ENCODE data around the gene ARL13B.

DNA sequence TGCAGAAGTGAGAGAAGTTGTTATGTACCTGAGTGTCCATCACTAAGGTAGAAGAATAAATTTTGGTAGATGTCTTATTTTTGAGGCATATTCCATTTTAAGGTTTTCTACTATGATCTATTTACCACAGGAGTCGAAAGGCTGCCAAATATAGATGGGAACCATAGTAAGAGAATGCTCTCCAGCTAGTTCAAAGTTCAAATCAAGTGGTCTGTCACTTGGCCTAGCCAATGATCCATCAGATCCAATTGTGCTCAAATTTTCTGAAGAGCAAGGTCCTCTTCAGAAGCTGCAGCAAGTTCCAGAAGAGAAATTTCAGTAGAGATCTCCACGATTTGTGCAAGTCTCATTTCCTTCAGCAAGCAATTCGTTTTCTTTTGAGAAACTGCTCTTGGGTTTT is 17.2 kb upstream of the ARL13B start:
- TF ChIP-seq, protein P1, sequence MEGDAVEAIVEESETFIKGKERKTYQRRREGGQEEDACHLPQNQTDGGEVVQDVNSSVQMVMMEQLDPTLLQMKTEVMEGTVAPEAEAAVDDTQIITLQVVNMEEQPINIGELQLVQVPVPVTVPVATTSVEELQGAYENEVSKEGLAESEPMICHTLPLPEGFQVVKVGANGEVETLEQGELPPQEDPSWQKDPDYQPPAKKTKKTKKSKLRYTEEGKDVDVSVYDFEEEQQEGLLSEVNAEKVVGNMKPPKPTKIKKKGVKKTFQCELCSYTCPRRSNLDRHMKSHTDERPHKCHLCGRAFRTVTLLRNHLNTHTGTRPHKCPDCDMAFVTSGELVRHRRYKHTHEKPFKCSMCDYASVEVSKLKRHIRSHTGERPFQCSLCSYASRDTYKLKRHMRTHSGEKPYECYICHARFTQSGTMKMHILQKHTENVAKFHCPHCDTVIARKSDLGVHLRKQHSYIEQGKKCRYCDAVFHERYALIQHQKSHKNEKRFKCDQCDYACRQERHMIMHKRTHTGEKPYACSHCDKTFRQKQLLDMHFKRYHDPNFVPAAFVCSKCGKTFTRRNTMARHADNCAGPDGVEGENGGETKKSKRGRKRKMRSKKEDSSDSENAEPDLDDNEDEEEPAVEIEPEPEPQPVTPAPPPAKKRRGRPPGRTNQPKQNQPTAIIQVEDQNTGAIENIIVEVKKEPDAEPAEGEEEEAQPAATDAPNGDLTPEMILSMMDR (IDR thresholded peaks at IDR 0.05; ENCODE audit: low read length) = no peak
- TF ChIP-seq EZH2 (IDR thresholded peaks at IDR 0.05; ENCODE audit: borderline replicate concordance, low read length) = no peak
